ENCODE data around the gene SPINK6.

GRCh38 chr5:148208226-148208625, 5.4 kb downstream of the SPINK6 start:
- TF ChIP-seq SP1 (IDR thresholded peaks at IDR 0.05) (no peak), LEF1 (IDR thresholded peaks at IDR 0.05; ENCODE audit: borderline replicate concordance) (no peak), BHLHE40 (IDR thresholded peaks at IDR 0.05; ENCODE audit: borderline replicate concordance) (no peak), PKNOX1 (IDR thresholded peaks at IDR 0.05) (no peak), FOXK2 (IDR thresholded peaks at IDR 0.05) (no peak), FOXM1 (IDR thresholded peaks at IDR 0.05; ENCODE audit: borderline replicate concordance) (no peak), ELF4 (IDR thresholded peaks at IDR 0.05) (no peak), TARDBP (IDR thresholded peaks at IDR 0.05) (no peak), FOXA1 (IDR thresholded peaks at IDR 0.05) (no peak), NFRKB (IDR thresholded peaks at IDR 0.05) (no peak), ZNF384 (IDR thresholded peaks at IDR 0.05) (no peak)
